Activated naive CD4-positive, alpha-beta T cell treated with anti-CD3 and anti-CD28 coated beads, Interleukin-2, amount 50 U/mL, for 24 hours (primary cell): Measurements from ENCODE around the gene PPM1H.

Experiments
- H3K27ac Mint-ChIP-seq: one replicate; pipeline ENCODE4 v1.8.0; 2021; ENCODE audit warnings: mild to moderate bottlenecking, mixed read lengths
- H3K27me3 Mint-ChIP-seq: one replicate; pipeline ENCODE4 v1.8.0; 2021; ENCODE audit warnings: mixed read lengths
- H3K36me3 Mint-ChIP-seq: one replicate; pipeline ENCODE4 v1.8.0; 2021; ENCODE audit warnings: mixed read lengths
- H3K4me1 Mint-ChIP-seq: one replicate; pipeline ENCODE4 v1.8.0; 2021; ENCODE audit warnings: mixed read lengths
- H3K4me3 Mint-ChIP-seq: one replicate; pipeline ENCODE4 v1.8.0; 2021; ENCODE audit warnings: mild to moderate bottlenecking, mixed read lengths
- H3K9me3 Mint-ChIP-seq: one replicate; pipeline ENCODE4 v1.8.0; 2021; ENCODE audit warnings: mixed read lengths

Gene PPM1H

DNA sequence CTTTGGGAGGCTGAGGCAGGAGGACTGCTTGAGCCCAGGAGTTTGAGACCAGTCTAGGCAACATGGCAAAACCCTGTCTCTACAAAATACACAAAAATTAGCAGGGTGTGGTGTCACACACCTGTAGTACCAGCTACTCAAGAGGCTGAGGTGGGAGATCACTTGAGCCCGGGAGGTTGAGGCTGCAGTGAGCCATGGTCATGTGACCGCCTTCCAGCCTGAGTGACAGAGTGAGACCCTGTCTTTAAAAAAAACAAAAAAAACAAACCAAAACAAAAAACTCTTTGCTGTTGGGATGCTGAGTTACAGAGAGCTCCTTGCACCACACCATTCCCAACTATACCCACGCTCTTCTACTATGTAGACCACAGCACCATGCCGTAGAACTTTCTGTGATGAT is 221.2 kb downstream of the PPM1H start:
- no peaks in the 10 kb centered on the region for H3K36me3 Mint-ChIP-seq
- no peak overlapping the region for H3K27ac Mint-ChIP-seq
- no peaks in the 10 kb centered on the region for H3K27me3 Mint-ChIP-seq
- H3K4me3 Mint-ChIP-seq, result no peak overlapping the region
- no peaks in the 10 kb centered on the region for H3K9me3 Mint-ChIP-seq
- H3K4me1 Mint-ChIP-seq, result no peaks in the 10 kb centered on the region

- H3K4me3 Mint-ChIP-seq, result no peak overlapping the region
- H3K36me3 Mint-ChIP-seq, result no peaks in the 10 kb centered on the region
- H3K4me1 Mint-ChIP-seq, result no peaks in the 10 kb centered on the region
- H3K27me3 Mint-ChIP-seq, result no peaks in the 10 kb centered on the region
- H3K9me3 Mint-ChIP-seq, result no peaks in the 10 kb centered on the region
- no peak overlapping the region for H3K27ac Mint-ChIP-seq
These were observed 222.0 kb downstream of the PPM1H start for GRCh38 chr12:62712681-62713573.

GRCh38 chr12:62711631-62712241 is 223.2 kb downstream of the PPM1H start:
- H3K9me3 Mint-ChIP-seq, result no peaks in the 10 kb centered on the region
- no peaks in the 10 kb centered on the region for H3K4me1 Mint-ChIP-seq
- no peak overlapping the region for H3K4me3 Mint-ChIP-seq
- H3K27ac Mint-ChIP-seq, result no peak overlapping the region
- no peaks in the 10 kb centered on the region for H3K27me3 Mint-ChIP-seq
- no peaks in the 10 kb centered on the region for H3K36me3 Mint-ChIP-seq

DNA sequence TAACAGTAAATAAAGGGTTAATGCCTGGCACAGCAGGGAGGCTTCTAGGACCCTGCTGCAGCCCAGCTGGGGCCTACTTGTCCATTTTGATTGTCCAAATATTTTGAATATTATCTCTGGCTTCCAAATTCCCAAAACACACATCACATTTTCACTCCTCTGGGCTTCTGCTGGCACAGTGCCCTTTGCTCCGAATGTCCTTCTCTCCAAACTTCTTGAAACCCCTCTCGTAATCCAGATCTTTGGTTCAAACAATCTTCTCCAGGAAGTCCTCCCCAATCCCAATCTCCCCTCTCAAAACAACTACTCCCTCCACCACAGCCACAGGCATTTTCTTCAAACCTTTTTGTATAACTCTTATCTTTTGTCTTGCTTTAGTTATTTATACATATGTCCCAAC is 225.6 kb downstream of the PPM1H start:
- Mint-ChIP-seq H3K27ac (no peak overlapping the region), H3K27me3 (no peaks in the 10 kb centered on the region), H3K9me3 (no peaks in the 10 kb centered on the region), H3K4me1 (no peaks in the 10 kb centered on the region), H3K4me3 (no peak overlapping the region), H3K36me3 (no peaks in the 10 kb centered on the region)

DNA sequence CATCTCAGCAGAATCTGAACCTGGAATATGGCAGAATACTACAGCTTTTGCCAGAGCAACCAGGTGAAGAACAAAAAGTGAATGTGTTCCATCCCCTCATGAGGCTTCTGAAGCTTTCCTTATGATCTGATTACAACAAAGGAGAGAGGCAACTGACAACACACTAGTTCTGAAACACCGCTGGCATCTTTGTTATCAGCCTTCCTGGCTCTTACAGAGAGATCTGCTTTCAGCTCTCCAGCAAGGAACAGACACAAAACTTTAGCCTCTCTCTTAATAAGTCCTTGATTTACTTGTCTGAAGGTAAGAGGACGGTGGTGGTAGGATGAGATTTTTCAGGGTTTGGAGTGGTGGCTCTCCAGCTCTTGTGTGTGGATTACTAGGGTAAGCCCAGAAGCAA is 227.0 kb downstream of the PPM1H start:
- H3K9me3 Mint-ChIP-seq, result no peaks in the 10 kb centered on the region
- no peak overlapping the region for H3K4me3 Mint-ChIP-seq
- H3K4me1 Mint-ChIP-seq, result no peaks in the 10 kb centered on the region
- H3K27ac Mint-ChIP-seq, result no peak overlapping the region
- no peaks in the 10 kb centered on the region for H3K27me3 Mint-ChIP-seq
- H3K36me3 Mint-ChIP-seq, result no peaks in the 10 kb centered on the region

DNA sequence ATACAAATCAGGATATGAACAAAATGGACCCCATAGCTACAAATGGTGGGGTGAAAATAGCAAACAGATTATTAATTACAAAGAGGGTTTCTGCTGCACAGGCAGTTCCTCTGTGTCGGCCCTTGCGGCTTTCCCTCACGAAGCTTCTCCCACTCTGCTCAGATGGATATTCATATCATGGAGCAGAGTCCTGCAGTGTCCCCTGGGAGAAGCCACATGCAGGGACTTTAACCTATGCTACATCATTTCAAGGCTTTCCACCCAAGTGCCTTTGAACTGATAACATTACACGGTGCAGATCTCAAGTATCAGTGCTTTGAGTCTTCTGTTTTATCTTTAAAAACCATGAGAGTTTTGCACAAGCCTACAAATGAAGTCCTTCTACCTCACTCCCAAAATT is 229.1 kb downstream of the PPM1H start:
- Mint-ChIP-seq H3K4me1 (no peaks in the 10 kb centered on the region), H3K27ac (no peak overlapping the region), H3K9me3 (no peaks in the 10 kb centered on the region), H3K36me3 (no peaks in the 10 kb centered on the region), H3K4me3 (no peak overlapping the region), H3K27me3 (no peaks in the 10 kb centered on the region)

GRCh38 chr12:62703011-62703380 is 232.0 kb downstream of the PPM1H start:
- Mint-ChIP-seq H3K4me3 (no peak overlapping the region), H3K27me3 (no peaks in the 10 kb centered on the region), H3K4me1 (no peaks in the 10 kb centered on the region), H3K27ac (no peak overlapping the region), H3K9me3 (no peaks in the 10 kb centered on the region), H3K36me3 (no peaks in the 10 kb centered on the region)

GRCh38 chr12:62701492-62701891 is 233.5 kb downstream of the PPM1H start:
- H3K27me3 Mint-ChIP-seq, result no peaks in the 10 kb centered on the region

GRCh38 chr12:62700091-62700880 is 234.7 kb downstream of the PPM1H start:
- no peak overlapping the region for H3K27ac Mint-ChIP-seq
- no peaks in the 10 kb centered on the region for H3K36me3 Mint-ChIP-seq
- H3K4me3 Mint-ChIP-seq, result no peak overlapping the region
- H3K9me3 Mint-ChIP-seq, result no peaks in the 10 kb centered on the region
- H3K27me3 Mint-ChIP-seq, result no peaks in the 10 kb centered on the region
- no peaks in the 10 kb centered on the region for H3K4me1 Mint-ChIP-seq

More at GRCh38 chr12:62701492-62701891, 233.5 kb downstream of the PPM1H start:
- no peaks in the 10 kb centered on the region for H3K36me3 Mint-ChIP-seq
- no peak overlapping the region for H3K4me3 Mint-ChIP-seq
- H3K27ac Mint-ChIP-seq, result no peak overlapping the region
- H3K9me3 Mint-ChIP-seq, result no peaks in the 10 kb centered on the region
- no peaks in the 10 kb centered on the region for H3K4me1 Mint-ChIP-seq

- no peak overlapping the region for H3K27ac Mint-ChIP-seq
- H3K36me3 Mint-ChIP-seq, result no peaks in the 10 kb centered on the region
- H3K4me3 Mint-ChIP-seq, result no peak overlapping the region
- H3K27me3 Mint-ChIP-seq, result no peaks in the 10 kb centered on the region
- H3K9me3 Mint-ChIP-seq, result no peaks in the 10 kb centered on the region
- H3K4me1 Mint-ChIP-seq, result no peaks in the 10 kb centered on the region
These were observed 236.2 kb downstream of the PPM1H start for GRCh38 chr12:62698701-62699101.

GRCh38 chr12:62697893-62698292 is 237.1 kb downstream of the PPM1H start:
- Mint-ChIP-seq H3K4me3 (no peak overlapping the region), H3K4me1 (no peaks in the 10 kb centered on the region), H3K27ac (no peak overlapping the region), H3K27me3 (no peaks in the 10 kb centered on the region), H3K9me3 (no peaks in the 10 kb centered on the region), H3K36me3 (no peaks in the 10 kb centered on the region)

GRCh38 chr12:62695696-62696095 is 239.3 kb downstream of the PPM1H start:
- H3K4me3 Mint-ChIP-seq, result no peak overlapping the region
- H3K9me3 Mint-ChIP-seq, result no peaks in the 10 kb centered on the region
- no peak overlapping the region for H3K27ac Mint-ChIP-seq
- H3K27me3 Mint-ChIP-seq, result no peaks in the 10 kb centered on the region
- no peaks in the 10 kb centered on the region for H3K36me3 Mint-ChIP-seq
- H3K4me1 Mint-ChIP-seq, result no peaks in the 10 kb centered on the region

- Mint-ChIP-seq H3K36me3 (no peaks in the 10 kb centered on the region), H3K4me3 (no peak overlapping the region), H3K4me1 (no peaks in the 10 kb centered on the region), H3K27ac (no peak overlapping the region), H3K9me3 (no peaks in the 10 kb centered on the region), H3K27me3 (no peaks in the 10 kb centered on the region)
These were observed 240.3 kb downstream of the PPM1H start for GRCh38 chr12:62694632-62695031.

DNA sequence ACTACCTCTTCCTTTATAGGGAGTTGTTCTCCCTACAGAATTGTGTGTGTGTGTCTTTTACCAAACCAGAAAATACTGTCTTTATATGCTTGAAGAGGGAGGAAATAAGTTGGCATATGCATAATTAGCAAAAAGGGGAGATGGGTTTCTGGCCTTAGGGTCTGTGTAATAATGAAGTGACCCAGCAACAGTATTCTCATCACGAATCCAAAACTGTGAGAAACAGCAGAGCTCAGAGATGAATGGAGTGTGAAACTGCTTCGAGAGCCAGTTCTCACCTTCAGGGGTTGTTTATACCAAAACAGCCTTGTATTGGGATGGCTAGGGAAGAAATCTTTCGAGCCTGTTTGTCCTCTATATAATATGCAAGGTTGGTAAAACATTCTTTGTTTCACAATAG is 240.8 kb downstream of the PPM1H start:
- no peaks in the 10 kb centered on the region for H3K9me3 Mint-ChIP-seq
- H3K36me3 Mint-ChIP-seq, result no peaks in the 10 kb centered on the region
- no peaks in the 10 kb centered on the region for H3K27me3 Mint-ChIP-seq
- H3K27ac Mint-ChIP-seq, result no peak overlapping the region
- H3K4me1 Mint-ChIP-seq, result no peaks in the 10 kb centered on the region
- no peak overlapping the region for H3K4me3 Mint-ChIP-seq

- no peaks in the 10 kb centered on the region for H3K36me3 Mint-ChIP-seq
- H3K4me3 Mint-ChIP-seq, result no peak overlapping the region
- no peaks in the 10 kb centered on the region for H3K27me3 Mint-ChIP-seq
- H3K9me3 Mint-ChIP-seq, result no peaks in the 10 kb centered on the region
- H3K4me1 Mint-ChIP-seq, result no peaks in the 10 kb centered on the region
- H3K27ac Mint-ChIP-seq, result no peak overlapping the region
These were observed 241.4 kb downstream of the PPM1H start for GRCh38 chr12:62693376-62694050.
